GM13977 (cell line): Measurements from ENCODE around the gene RABGGTA.

Experiments used
- DNase-seq: peaks from one replicate; pipeline ENCODE4 v3.0.0; 2012; ENCODE audit warnings: low spot score
- CTCF ChIP-seq: IDR thresholded peaks from 2 replicates; pipeline ENCODE4 v1.5.1; 2012; ENCODE audit warnings: mild to moderate bottlenecking, control low read depth; ENCODE audit not compliant: insufficient read depth; ENCODE audit errors: extremely low read depth, missing control alignments
- in situ Hi-C: fragments of 300-500 bp; cut with MboI; formaldehyde crosslinking; loops from one replicate; pipeline ENCODE4 v1.12.0; 2022; ENCODE audit warnings: low sequenced_read_pairs, low pct_unique_long_range_greater_than_20kb, mixed read lengths, inconsistent platforms; ENCODE audit not compliant: unreplicated experiment

RABGGTA gene

GRCh38 chr14:24256960-24257359 is 14.4 kb downstream of the RABGGTA start:
- in situ Hi-C loops, result no loop called here
- TF ChIP-seq CTCF, result no peak
- DNase-seq, result no peak

GRCh38 chr14:24255931-24256711 is 15.3 kb downstream of the RABGGTA start:
- DNase-seq, result no peak
- TF ChIP-seq CTCF, result no peak
- in situ Hi-C loops, result no loop called here

GRCh38 chr14:24255438-24255837 is 16.0 kb downstream of the RABGGTA start:
- in situ Hi-C loops, result no loop called here
- no peak for DNase-seq
- TF ChIP-seq CTCF, result no peak

GRCh38 chr14:24254630-24255392 is 16.6 kb downstream of the RABGGTA start:
- in situ Hi-C loops, result no loop called here
- no peak for DNase-seq
- TF ChIP-seq CTCF, result no peak

GRCh38 chr14:24253936-24254335 is 17.5 kb downstream of the RABGGTA start:
- DNase-seq, result no peak

More at GRCh38 chr14:24253936-24254335, 17.5 kb downstream of the RABGGTA start:
- no peak for TF ChIP-seq CTCF
- in situ Hi-C loops, result no loop called here
